GM12874 (cell line): ENCODE results near the gene FUT4.

Source experiments
- TF ChIP-seq, protein P1 (sequence below): IDR thresholded peaks from 2 replicates; pipeline ENCODE4 v1.5.1; 2011; ENCODE audit warnings: low read depth, mild to moderate bottlenecking, control low read depth, low read length, moderate library complexity; ENCODE audit not compliant: insufficient read depth

FUT4 gene

GRCh38 chr11:94549146-94549545, 5.4 kb downstream of the FUT4 start:
- TF ChIP-seq, protein P1, sequence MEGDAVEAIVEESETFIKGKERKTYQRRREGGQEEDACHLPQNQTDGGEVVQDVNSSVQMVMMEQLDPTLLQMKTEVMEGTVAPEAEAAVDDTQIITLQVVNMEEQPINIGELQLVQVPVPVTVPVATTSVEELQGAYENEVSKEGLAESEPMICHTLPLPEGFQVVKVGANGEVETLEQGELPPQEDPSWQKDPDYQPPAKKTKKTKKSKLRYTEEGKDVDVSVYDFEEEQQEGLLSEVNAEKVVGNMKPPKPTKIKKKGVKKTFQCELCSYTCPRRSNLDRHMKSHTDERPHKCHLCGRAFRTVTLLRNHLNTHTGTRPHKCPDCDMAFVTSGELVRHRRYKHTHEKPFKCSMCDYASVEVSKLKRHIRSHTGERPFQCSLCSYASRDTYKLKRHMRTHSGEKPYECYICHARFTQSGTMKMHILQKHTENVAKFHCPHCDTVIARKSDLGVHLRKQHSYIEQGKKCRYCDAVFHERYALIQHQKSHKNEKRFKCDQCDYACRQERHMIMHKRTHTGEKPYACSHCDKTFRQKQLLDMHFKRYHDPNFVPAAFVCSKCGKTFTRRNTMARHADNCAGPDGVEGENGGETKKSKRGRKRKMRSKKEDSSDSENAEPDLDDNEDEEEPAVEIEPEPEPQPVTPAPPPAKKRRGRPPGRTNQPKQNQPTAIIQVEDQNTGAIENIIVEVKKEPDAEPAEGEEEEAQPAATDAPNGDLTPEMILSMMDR, result no peak

- TF ChIP-seq, protein P1, result no peak
These were observed 6.8 kb downstream of the FUT4 start for GRCh38 chr11:94550513-94550912.

DNA sequence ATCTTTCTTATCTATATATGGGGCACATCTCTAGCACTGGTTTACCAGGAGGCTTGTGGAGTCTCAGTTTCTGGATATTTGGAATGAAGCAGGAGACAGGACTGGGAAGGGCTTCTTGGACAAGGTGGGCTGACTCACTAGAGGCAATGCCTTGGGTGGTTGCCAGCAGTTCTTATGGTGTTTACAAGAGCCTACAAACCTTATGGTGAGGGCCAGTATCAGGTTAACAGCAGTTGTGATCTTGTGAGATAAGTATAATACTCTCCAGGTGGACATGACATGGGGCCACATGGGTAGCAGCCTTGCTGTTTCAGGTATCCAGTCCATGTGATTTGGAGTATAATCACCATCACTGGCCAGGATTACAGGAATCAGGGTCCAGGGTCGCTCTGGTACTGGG, 10.2 kb downstream of the FUT4 start:
- TF ChIP-seq, protein P1, result no peak

- TF ChIP-seq, protein P1, result no peak
These were observed 13.7 kb downstream of the FUT4 start for GRCh38 chr11:94557421-94557820.

- TF ChIP-seq, protein P1, result no peak
These were observed 14.3 kb downstream of the FUT4 start for GRCh38 chr11:94557992-94558391.

DNA sequence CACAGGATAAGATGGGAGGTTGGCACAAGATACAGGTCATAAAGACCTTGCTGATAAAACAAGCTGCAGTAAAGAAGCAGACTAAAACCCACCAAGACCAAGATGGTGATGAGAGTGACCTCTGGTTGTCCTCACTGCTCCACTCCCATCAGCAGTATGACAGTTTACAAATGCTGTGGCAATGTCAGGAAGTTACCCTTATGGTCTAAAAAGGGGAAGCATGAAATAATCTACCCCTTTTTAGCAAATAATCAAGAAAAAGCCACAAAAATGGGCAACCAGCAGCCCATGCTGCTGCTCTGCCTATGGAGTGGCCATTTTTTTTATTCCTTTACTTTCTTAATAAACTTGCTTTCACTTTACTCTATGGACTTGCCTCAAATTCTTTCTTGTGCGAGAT, 14.7 kb downstream of the FUT4 start:
- TF ChIP-seq, protein P1, result no peak

- TF ChIP-seq, protein P1, result no peak
These were observed 15.2 kb downstream of the FUT4 start for GRCh38 chr11:94558932-94559331.

DNA sequence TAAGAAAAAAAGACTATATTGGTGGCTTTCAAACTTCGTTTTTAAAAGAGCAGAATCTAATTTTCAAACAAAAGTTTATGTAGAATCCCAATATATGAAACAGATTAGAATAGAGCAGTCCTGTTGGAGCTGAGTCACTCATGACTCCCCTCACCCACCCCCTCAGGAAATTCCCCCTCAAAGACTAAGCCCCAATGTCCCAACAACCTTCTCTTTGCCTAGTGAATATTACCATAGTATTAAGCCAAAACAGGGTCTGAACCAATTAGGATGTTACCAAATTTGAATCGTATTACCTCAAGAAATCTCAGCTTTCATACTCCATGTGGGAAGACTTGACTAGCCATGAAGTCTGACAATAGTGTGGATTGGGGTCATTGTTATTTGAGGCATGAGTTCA, 15.6 kb downstream of the FUT4 start:
- TF ChIP-seq, protein P1, result no peak
